Lower leg skin (tissue), 3 donors: ENCODE data around the gene SH3D19.

ENCODE experiments used
- CTCF ChIP-seq, 3 donors: fragments of 450-650 bp; IDR thresholded peaks; one replicate each; pipeline ENCODE4 v1.5.1; 2016; ENCODE audit warnings: antibody characterized with exemption in 3 of 3, mild to moderate bottlenecking in 3 of 3, moderate library complexity in 2 of 3
- POLR2A ChIP-seq, 2 donors: fragments of 450-650 bp; IDR thresholded peaks; one replicate each; pipeline ENCODE4 v1.6.1; 2016 to 2017; ENCODE audit warnings: antibody characterized with exemption in 2 of 2, mild to moderate bottlenecking in 1 of 2, moderate library complexity in 1 of 2

GRCh38 chr4:151248519-151248918 is 76.9 kb downstream of the SH3D19 start:
- TF ChIP-seq CTCF (IDR thresholded peaks at IDR 0.05) (no peak), POLR2A (IDR thresholded peaks at IDR 0.05) (no peak)
